Activated CD8-positive, alpha-beta memory T cell treated with anti-CD3 and anti-CD28 coated beads, Interleukin-2, amount 50 U/mL, for 48 hours (primary cell): Measurements from ENCODE around the gene PCGF1.

Experiments used
- DNase-seq: peaks from one replicate; pipeline ENCODE4 v3.0.0-alpha.2; 2020

Gene PCGF1

GRCh38 chr2:74514368-74515270, 7.1 kb upstream of the PCGF1 start, which contains the start of gene TLX2:
Gene TLX2, plus strand, starts transcription at chr2:74514450. Its CDS starts 357 bp downstream, at chr2:74514807.
- DNase-seq = no peak

GRCh38 chr2:74513605-74514367, 6.3 kb upstream of the PCGF1 start:
- peak; percentile 66 for DNase-seq

- no peak for DNase-seq
Observed at GRCh38 chr2:74512744-74513604, 5.5 kb upstream of the PCGF1 start.

GRCh38 chr2:74511104-74511989, 3.9 kb upstream of the PCGF1 start:
- no peak for DNase-seq

- DNase-seq = no peak
Observed at GRCh38 chr2:74510272-74510671, 2.8 kb upstream of the PCGF1 start.

GRCh38 chr2:74507926-74508520, 528 bp upstream of the PCGF1 start:
- no peak for DNase-seq

GRCh38 chr2:74505448-74506246, 1.8 kb downstream of the PCGF1 start:
- DNase-seq = no peak

GRCh38 chr2:74504591-74504990, 2.9 kb downstream of the PCGF1 start:
- DNase-seq = no peak

GRCh38 chr2:74503506-74504475, 3.7 kb downstream of the PCGF1 start:
- no peak for DNase-seq

- peak; percentile 84 for DNase-seq
Observed at GRCh38 chr2:74502720-74503505, 4.6 kb downstream of the PCGF1 start.

GRCh38 chr2:74502147-74502719, 5.3 kb downstream of the PCGF1 start:
- no peak for DNase-seq

GRCh38 chr2:74501335-74502071, 6.0 kb downstream of the PCGF1 start:
- DNase-seq = no peak

- no peak for DNase-seq
Observed at GRCh38 chr2:74500578-74500946, 6.9 kb downstream of the PCGF1 start.

GRCh38 chr2:74499940-74500577, 7.4 kb downstream of the PCGF1 start:
- DNase-seq = no peak

- no peak for DNase-seq
Observed at GRCh38 chr2:74499267-74499939, 8.1 kb downstream of the PCGF1 start, which contains the start of gene LBX2. Gene LBX2, minus strand, starts transcription at chr2:74499603. Its CDS starts 66 bp downstream, at chr2:74499537.
